Muscle layer of duodenum (tissue), 2 donors: Measurements from ENCODE around the gene ITGBL1.

Source experiments
- H3K27ac ChIP-seq: one replicate; pipeline ENCODE4 v1.7.0; 2013; ENCODE audit warnings: mild to moderate bottlenecking, low read length
- H3K27me3 ChIP-seq: one replicate; pipeline ENCODE4 v1.7.0; 2013; ENCODE audit warnings: low read depth, mild to moderate bottlenecking, control low read depth, low read length
- H3K36me3 ChIP-seq, 2 donors: one replicate each; pipeline ENCODE4 v1.7.0; 2013; ENCODE audit warnings: low read length in 2 of 2, control low read depth in 1 of 2, mild to moderate bottlenecking in 1 of 2; ENCODE audit not compliant: insufficient read depth in 2 of 2, control insufficient read depth in 1 of 2
- H3K4me1 ChIP-seq, 2 donors: one replicate each; pipeline ENCODE4 v1.7.0; 2013; ENCODE audit warnings: low read length in 2 of 2, mild to moderate bottlenecking in 2 of 2, control low read depth in 1 of 2, moderate library complexity in 1 of 2; ENCODE audit not compliant: insufficient read depth in 2 of 2, control insufficient read depth in 1 of 2
- H3K4me3 ChIP-seq, 2 donors: one replicate each; pipeline ENCODE4 v1.7.0; 2013; ENCODE audit warnings: low read length in 2 of 2, low read depth in 1 of 2, mild to moderate bottlenecking in 1 of 2
- H3K9me3 ChIP-seq, 2 donors: one replicate each; pipeline ENCODE4 v1.7.0; 2013; ENCODE audit warnings: low read length in 2 of 2, control low read depth in 1 of 2, mild to moderate bottlenecking in 1 of 2; ENCODE audit not compliant: control insufficient read depth in 1 of 2
- donor health status: healthy.

The ITGBL1 gene

DNA sequence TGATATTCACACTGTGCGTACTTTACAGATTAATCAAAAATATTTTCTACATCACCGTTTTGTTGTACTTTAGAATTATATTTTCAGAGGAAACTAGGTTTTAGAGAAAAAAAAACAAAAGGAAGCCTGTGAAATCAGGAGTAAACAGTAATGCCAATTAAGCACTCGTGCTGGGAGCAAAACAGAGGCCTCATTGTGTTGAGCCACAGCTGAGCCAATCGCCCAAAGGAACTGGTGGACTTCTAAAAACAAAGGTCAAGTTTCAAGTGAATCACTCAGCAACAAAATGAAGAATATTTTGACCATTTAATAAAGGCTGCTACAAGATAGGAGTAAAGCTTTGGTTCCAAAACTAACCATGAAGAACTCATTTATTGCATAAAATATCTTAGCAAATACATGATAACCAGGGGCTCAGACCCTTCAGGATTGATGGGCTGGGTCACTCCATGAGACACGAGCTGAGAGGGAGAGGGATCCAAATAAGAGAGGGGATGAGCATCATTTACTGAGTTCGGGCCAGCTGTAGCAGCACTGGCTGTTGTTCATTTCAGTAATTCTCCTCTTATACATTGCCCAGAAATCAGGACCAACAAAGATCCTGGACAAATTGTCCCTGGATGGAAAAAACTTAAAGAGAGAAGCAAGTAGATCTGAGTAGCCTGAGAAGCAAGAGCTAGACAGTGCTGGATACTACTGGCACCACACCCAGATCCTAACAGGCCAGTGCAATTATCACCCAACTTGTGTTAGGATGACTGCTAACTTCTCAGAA lies 27.9 kb upstream of the ITGBL1 start:
- Histone ChIP-seq H3K27ac (no peak overlapping the region), H3K9me3 (no peaks in the 10 kb centered on the region), H3K4me1 (no peaks in the 10 kb centered on the region), H3K36me3 (no peaks in the 10 kb centered on the region), H3K4me3 (no peak overlapping the region), H3K27me3 (no peaks in the 10 kb centered on the region)

DNA sequence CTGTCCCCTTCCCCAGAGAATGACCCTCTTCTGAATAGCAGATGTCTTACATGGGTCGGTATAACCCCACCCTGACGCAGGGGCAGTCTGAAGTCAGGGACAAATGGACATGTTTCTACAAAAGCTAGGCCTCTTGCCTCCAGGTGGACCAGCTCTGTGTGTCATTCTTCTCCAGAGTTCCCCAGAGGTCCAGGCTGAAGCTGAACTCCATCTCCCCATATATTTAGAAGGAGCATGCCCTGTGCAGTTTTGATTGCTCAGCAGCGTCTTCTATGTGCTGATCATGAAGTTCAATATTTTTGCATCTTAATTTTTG lies 27.4 kb upstream of the ITGBL1 start:
- H3K36me3 ChIP-seq, result no peaks in the 10 kb centered on the region
- H3K4me3 ChIP-seq, result no peak overlapping the region
- no peaks in the 10 kb centered on the region for H3K9me3 ChIP-seq
- H3K27me3 ChIP-seq, result no peaks in the 10 kb centered on the region
- no peak overlapping the region for H3K27ac ChIP-seq
- no peaks in the 10 kb centered on the region for H3K4me1 ChIP-seq

DNA sequence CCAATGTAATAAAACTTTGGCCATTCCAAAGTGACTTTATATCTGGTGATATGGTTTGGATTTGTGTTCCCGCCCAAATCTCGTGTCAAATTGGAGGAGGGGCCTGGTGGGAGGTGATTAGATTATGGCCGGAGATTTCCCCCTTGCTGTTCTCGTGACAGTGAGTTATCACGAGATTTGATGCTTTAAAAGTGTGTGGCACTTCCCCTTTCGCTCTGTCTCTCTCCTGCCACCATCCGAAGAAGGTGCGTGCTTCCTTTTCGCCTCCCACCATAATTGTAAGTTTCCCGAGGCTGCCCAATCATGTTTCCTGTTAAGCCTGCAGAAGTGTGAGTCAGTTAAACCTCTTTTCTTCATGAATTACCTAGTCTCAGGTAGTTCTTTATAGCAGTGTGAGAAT lies 26.9 kb upstream of the ITGBL1 start:
- no peaks in the 10 kb centered on the region for H3K9me3 ChIP-seq
- no peaks in the 10 kb centered on the region for H3K36me3 ChIP-seq
- H3K4me1 ChIP-seq, result no peaks in the 10 kb centered on the region
- no peaks in the 10 kb centered on the region for H3K27me3 ChIP-seq
- H3K4me3 ChIP-seq, result no peak overlapping the region
- no peak overlapping the region for H3K27ac ChIP-seq

DNA sequence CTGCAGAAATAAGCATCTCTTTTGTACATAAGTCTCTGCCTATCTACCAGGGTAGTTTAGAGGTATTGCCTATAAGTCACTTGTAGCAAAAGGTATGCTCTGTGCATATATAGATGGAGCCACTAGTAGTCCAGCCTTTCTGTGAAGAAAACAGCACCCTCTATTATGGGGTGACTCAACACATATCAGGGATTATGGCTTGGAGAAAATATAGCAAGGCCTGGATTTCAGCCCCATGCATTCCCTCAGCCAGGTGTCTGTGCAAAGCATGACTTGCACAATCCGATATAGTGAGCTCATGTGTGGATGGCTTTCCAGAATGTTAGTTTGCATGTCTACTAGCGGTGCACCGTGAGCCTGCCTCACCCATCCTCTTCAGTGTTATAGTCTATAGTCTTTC lies 22.7 kb upstream of the ITGBL1 start:
- no peaks in the 10 kb centered on the region for H3K27me3 ChIP-seq
- H3K36me3 ChIP-seq, result no peaks in the 10 kb centered on the region
- H3K4me3 ChIP-seq, result no peak overlapping the region
- H3K4me1 ChIP-seq, result no peaks in the 10 kb centered on the region
- no peaks in the 10 kb centered on the region for H3K9me3 ChIP-seq
- H3K27ac ChIP-seq, result no peak overlapping the region

DNA sequence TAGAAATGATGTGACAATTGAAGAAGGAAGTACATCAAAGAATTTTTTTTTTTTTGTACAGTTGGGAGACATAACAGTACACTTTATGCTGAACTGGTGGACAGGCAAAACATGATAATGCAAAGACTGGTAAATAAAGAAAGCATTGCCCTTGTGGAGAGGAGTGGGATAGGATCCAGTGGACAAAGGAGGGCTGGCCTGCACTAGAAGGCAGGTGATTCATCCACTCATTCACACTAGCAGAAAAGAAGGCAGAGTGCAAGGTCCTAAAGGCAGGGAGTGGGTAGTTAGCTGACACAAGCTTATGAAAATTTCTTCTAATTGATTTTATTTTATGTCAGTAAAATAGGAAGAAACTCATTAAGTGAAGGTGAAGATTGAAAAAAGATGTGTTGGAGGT lies 18.6 kb upstream of the ITGBL1 start:
- Histone ChIP-seq H3K27ac (no peak overlapping the region), H3K4me1 (no peaks in the 10 kb centered on the region), H3K27me3 (no peaks in the 10 kb centered on the region), H3K9me3 (no peaks in the 10 kb centered on the region), H3K36me3 (no peaks in the 10 kb centered on the region), H3K4me3 (no peak overlapping the region)

DNA sequence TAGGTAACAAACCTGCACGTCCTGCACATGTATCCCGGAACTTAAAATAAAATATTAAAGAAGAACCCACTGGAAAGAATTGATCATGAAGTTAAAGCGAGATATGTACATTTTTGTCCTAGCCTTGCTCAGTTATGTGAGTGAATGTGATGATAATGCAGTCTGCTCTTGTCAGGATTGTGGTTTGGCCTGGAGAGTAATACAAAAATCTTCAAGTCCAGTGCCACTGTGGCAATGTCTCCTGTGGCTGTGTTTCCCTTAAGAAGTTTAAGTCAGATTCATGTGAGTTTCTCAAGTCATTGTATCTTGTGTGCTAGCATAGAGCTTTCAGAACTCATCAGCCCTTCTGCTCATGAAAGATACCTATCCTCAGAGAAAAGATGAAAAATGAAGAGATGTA lies 18.0 kb upstream of the ITGBL1 start:
- Histone ChIP-seq H3K9me3 (no peaks in the 10 kb centered on the region), H3K27me3 (no peaks in the 10 kb centered on the region), H3K4me1 (no peaks in the 10 kb centered on the region), H3K27ac (no peak overlapping the region), H3K36me3 (no peaks in the 10 kb centered on the region), H3K4me3 (no peak overlapping the region)

DNA sequence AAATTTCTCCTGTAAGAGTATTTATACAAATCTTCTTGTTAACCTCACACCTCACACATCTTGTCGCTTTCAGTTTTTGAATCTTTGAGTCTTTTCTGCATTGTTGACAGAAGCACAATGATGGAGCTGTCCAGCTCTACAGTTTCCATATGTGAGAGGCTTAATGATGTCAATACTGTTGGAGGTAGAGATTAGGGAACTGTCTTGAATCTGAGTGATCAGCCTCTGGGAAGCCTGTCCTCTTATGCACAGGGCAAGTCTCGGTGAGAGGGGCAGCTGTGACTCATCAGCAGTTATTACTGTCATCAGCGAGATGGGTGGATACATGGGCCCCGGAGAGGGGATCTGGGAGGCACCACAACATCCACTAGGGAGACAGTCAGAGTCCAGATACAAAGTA lies 4.6 kb upstream of the ITGBL1 start:
- Histone ChIP-seq H3K27me3 (no peaks in the 10 kb centered on the region), H3K9me3 (no peaks in the 10 kb centered on the region), H3K4me1 (no peaks in the 10 kb centered on the region), H3K36me3 (no peaks in the 10 kb centered on the region), H3K4me3 (no peak overlapping the region), H3K27ac (no peak overlapping the region)

DNA sequence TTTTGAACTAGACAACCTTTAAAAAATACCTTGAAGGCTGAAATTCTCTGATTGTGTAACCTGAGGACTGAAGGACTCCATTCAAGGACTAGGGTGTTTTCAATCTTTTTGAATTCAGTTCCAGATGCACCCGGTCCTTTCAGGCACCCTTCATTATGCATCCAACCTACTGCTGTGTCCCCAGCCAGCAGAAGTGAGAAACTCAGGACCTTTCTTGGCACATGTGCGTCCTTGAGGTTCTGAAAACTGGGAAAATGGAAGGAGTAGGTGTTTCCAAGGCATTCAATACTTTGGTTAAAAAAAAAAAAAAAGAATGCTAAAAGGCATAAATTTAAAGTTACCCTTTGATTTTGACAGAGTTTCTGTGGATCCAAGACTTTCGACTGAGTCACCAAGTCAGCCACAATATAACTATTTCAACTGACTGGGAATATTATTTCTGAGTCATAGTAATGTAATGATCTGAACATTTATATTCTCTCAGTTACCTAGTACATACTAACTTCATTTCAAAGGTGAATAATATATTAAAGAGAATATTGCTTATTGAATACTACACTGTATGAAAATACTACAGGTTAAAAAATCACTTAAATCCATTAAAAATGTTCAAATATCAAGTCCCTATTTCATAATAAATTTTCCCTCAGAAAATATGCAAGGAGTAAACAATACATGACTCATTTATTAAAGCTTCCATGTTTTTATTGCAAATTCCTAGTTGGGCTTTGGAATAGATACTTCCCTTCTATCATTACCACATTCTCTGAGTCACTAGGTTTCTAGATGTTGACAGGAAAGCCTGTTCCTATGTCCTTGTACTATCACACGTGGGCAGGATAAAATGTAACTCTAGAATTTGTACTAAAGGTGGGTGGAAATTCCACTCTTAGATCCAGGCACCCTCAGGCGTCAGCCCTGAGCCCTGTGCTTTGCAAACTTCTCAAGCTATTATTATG lies 2.4 kb upstream of the ITGBL1 start:
- Histone ChIP-seq H3K27me3 (no peaks in the 10 kb centered on the region), H3K9me3 (no peaks in the 10 kb centered on the region), H3K36me3 (no peaks in the 10 kb centered on the region), H3K27ac (no peak overlapping the region), H3K4me1 (peaks cover 0 to 10% of the 10 kb centered on the region in 2 donors), H3K4me3 (no peak overlapping the region)

DNA sequence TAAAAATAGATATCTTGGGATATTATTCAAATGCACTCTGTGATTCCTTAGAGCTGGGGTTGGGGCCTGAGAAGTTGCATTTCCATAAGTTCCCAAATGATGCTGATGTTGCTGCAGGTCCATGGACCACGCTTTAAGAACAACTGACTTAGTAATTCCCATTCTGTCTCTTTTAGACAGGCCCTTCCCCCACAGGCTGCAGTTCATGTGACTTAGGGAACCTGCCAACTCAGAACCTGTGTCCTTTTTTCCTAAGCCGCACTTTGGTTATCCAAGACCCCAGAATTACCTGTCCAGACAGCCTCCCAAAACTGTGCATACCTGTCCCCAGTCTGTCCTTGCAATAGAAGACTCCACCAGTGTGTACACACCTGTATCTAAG lies 1.7 kb upstream of the ITGBL1 start:
- H3K27ac ChIP-seq, result no peak overlapping the region
- H3K4me3 ChIP-seq, result no peak overlapping the region
- H3K9me3 ChIP-seq, result no peaks in the 10 kb centered on the region

DNA sequence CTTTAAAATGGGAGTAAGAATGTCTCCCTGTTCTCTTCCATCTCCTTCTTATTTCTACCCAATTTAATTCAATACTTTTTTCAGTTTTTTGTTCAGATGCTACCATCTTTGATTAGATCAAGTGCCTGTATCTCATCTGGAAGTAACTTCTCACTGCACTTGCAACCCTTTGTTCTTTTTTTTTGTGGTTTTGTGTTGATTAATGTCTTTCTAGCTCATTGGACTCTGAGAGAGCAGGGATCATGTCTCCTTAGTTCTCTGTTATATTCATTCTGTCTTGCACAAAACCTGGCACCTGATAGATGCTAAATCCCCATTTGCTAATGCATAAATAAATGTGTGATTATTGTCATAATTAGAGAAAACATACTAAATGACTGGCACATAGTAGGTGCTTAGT lies 834 bp upstream of the ITGBL1 start:
- H3K4me1 ChIP-seq, result peaks cover 0 to 10% of the 10 kb centered on the region in 2 donors
- no peak overlapping the region for H3K27ac ChIP-seq

More for the DNA sequence above, 1.7 kb upstream of the ITGBL1 start:
- H3K27me3 ChIP-seq, result no peaks in the 10 kb centered on the region
- no peaks in the 10 kb centered on the region for H3K36me3 ChIP-seq
- H3K4me1 ChIP-seq, result peaks cover 0 to 10% of the 10 kb centered on the region in 2 donors

DNA sequence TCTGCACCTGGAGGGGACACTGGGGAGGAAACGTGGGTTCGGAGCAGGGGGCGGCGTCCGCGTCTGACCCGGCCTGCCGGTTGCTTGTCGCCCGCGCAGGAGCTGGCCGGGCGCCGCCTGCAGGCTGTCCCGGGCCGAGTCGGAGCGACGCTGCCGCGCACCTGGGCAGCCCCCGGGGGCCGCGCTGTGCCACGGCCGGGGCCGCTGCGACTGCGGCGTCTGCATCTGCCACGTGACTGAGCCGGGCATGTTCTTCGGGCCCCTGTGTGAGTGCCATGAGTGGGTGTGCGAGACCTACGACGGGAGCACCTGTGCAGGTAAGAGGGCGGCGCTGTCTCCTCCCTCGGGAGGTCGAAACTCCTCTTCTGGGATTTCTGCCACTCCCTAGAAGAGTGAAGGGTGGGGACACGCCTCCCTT lies 1.3 kb downstream of the ITGBL1 start:
- no peak overlapping the region for H3K27ac ChIP-seq

More for the DNA sequence above, 834 bp upstream of the ITGBL1 start:
- Histone ChIP-seq H3K27me3 (no peaks in the 10 kb centered on the region), H3K36me3 (no peaks in the 10 kb centered on the region), H3K4me3 (no peak overlapping the region), H3K9me3 (no peaks in the 10 kb centered on the region)

More for the DNA sequence above, 1.3 kb downstream of the ITGBL1 start:
- H3K4me3 ChIP-seq, result peak overlapping the region; percentile 60 to 61
- H3K27me3 ChIP-seq, result no peaks in the 10 kb centered on the region
- no peaks in the 10 kb centered on the region for H3K9me3 ChIP-seq
- peaks cover 0 to 10% of the 10 kb centered on the region in 2 donors for H3K4me1 ChIP-seq
- no peaks in the 10 kb centered on the region for H3K36me3 ChIP-seq
